Ishikawa (cell line): ENCODE results near the gene GSTA3.

ENCODE experiments used
- CEBPB ChIP-seq: IDR thresholded peaks from 2 replicates; pipeline ENCODE4 v1.6.1; 2012
- CREB1 ChIP-seq: IDR thresholded peaks from 2 replicates; pipeline ENCODE4 v1.6.1; 2012; ENCODE audit warnings: low read depth
- EGR1 ChIP-seq: IDR thresholded peaks from 2 replicates; pipeline ENCODE4 v1.6.1; 2012
- EP300 ChIP-seq: IDR thresholded peaks from 2 replicates; pipeline ENCODE4 v1.6.1; 2012; ENCODE audit warnings: borderline replicate concordance
- FOXM1 ChIP-seq: IDR thresholded peaks from 2 replicates; pipeline ENCODE4 v1.6.1; 2012; ENCODE audit warnings: low read depth, borderline replicate concordance
- MAX ChIP-seq: IDR thresholded peaks from 2 replicates; pipeline ENCODE4 v1.6.1; 2012
- NFIC ChIP-seq: IDR thresholded peaks from 2 replicates; pipeline ENCODE4 v1.6.1; 2012
- RAD21 ChIP-seq: IDR thresholded peaks from 2 replicates; pipeline ENCODE4 v1.6.1; 2012; ENCODE audit warnings: low read depth
- REST ChIP-seq: IDR thresholded peaks from 2 replicates; pipeline ENCODE4 v1.6.1; 2012; ENCODE audit warnings: low read depth, mild to moderate bottlenecking
- TAF1 ChIP-seq: IDR thresholded peaks from 2 replicates; pipeline ENCODE4 v1.6.1; 2012; ENCODE audit warnings: low read depth, mild to moderate bottlenecking
- TCF12 ChIP-seq: IDR thresholded peaks from 2 replicates; pipeline ENCODE4 v1.6.1; 2012; ENCODE audit warnings: low read depth
- TEAD4 ChIP-seq: IDR thresholded peaks from 2 replicates; pipeline ENCODE4 v1.6.1; 2012
- YY1 ChIP-seq: IDR thresholded peaks from 2 replicates; pipeline ENCODE4 v1.6.1; 2012; ENCODE audit warnings: low read depth
- ZBTB7A ChIP-seq: IDR thresholded peaks from 2 replicates; pipeline ENCODE4 v1.6.1; 2012; ENCODE audit warnings: low read depth
- TF ChIP-seq, protein P1 (sequence below): IDR thresholded peaks from 2 replicates; pipeline ENCODE4 v1.6.1; 2012

The GSTA3 gene

DNA sequence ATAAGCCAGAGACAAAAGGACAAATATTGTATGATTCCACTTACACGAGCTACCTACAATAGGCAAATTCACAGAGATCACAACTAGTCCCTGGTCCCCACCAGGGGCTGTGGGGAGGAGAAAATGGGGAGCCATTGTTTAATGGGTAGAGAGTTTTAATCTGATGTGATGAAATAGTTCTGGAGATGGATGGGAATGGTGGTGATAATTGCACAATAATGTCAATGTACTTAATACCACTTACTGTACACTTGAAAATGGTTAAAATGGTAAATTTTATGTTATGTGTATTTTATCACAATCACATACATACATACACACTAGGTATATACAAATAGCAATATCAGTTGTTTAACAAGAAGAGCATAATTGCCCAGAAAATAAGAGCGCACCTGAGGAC lies 24.3 kb upstream of the GSTA3 start:
- TF ChIP-seq MAX = no peak
- no peak for TF ChIP-seq EP300
- TF ChIP-seq TCF12 = no peak
- no peak for TF ChIP-seq CEBPB

DNA sequence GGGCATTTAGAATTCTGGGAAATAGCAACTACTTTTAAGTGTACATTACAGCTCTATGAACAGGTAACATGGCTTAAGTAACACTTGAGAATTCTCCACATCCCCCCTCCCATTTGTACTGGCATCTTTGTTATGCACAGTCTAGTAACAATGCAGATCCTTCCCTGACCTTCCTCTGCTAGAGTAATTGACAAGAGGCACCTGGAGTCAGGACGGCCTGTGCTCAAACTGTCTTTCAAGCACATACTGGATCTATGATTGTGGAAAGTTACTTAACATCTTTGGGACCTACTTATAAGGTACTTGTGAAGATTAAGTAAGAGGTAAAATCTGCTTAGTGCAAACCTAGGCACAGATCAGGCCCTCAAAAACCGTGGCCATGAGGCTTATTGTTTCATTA lies 21.9 kb upstream of the GSTA3 start:
- TF ChIP-seq REST (no peak), TEAD4 (no peak), YY1 (no peak), ZBTB7A (no peak), FOXM1 (no peak), CREB1 (no peak), MAX (no peak), NFIC (no peak), EGR1 (no peak), CEBPB (no peak), EP300 (no peak)

GRCh38 chr6:52929321-52930164 lies 20.0 kb upstream of the GSTA3 start:
- no peak for TF ChIP-seq MAX
- TF ChIP-seq TAF1 = no peak
- TF ChIP-seq EP300 = no peak
- TF ChIP-seq NFIC = no peak
- no peak for TF ChIP-seq YY1
- TF ChIP-seq CREB1 = no peak
- TF ChIP-seq EGR1 = no peak
- no peak for TF ChIP-seq REST
- TF ChIP-seq FOXM1 = no peak
- TF ChIP-seq CEBPB = no peak
- TF ChIP-seq ZBTB7A = no peak
- TF ChIP-seq RAD21 = no peak
- TF ChIP-seq TEAD4 = no peak
- TF ChIP-seq, protein P1, sequence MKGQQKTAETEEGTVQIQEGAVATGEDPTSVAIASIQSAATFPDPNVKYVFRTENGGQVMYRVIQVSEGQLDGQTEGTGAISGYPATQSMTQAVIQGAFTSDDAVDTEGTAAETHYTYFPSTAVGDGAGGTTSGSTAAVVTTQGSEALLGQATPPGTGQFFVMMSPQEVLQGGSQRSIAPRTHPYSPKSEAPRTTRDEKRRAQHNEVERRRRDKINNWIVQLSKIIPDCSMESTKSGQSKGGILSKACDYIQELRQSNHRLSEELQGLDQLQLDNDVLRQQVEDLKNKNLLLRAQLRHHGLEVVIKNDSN = no peak
- TF ChIP-seq TCF12 = no peak

- TF ChIP-seq REST (no peak), CEBPB (no peak), EGR1 (no peak), TAF1 (no peak)
Measured at GRCh38 chr6:52927451-52927850, 18.0 kb upstream of the GSTA3 start.

DNA sequence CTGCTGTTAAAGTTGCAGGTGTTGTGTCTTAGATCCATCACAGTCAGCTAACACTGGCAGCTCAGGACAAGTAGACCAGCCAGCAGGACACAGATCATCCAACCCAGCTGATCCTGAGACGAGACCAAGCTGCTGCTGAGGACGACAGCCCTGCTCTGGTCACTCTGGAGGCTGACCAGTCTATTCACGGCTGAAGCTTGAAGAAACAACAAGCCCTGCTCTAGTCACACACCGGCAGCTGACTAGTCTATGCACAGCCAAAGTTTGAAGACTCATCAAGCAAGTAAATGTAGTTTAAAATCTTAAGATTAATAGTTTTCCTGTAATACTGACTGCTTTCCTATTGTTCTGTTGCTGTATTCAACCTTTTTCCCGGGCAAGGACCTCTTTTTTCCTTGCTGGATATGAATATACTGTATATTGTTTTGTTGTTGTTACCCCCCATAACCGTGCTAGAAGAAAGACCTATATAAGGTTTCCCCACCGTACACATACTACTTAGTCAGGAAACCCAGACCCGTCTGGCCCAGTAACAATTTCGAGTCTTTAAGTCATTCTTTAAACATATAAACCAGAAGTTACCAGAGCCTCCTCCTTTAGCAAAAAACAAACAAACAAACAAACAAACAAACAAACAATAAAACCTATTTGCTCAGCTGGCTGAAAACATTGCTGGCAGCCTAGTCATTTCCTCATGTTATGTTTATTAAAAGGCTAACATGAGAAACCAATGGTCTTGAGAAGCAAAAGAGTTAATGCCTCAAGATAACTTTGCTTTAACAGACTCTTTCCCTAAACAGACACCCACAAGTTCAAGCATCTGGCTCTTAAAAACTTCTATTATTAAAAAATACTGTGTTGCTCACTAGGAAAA lies 16.7 kb upstream of the GSTA3 start:
- no peak for TF ChIP-seq YY1
- no peak for TF ChIP-seq TAF1
- no peak for TF ChIP-seq EGR1
- no peak for TF ChIP-seq RAD21
- TF ChIP-seq FOXM1 = no peak
- no peak for TF ChIP-seq TCF12
- TF ChIP-seq CEBPB = no peak
- TF ChIP-seq NFIC = no peak
- no peak for TF ChIP-seq CREB1
- TF ChIP-seq TEAD4 = no peak
- TF ChIP-seq ZBTB7A = no peak
- TF ChIP-seq, protein P1 = no peak
- TF ChIP-seq EP300 = no peak
- TF ChIP-seq REST = no peak
- TF ChIP-seq MAX = no peak
